ENCODE data around the gene SLC35B2. TPM values are rescaled to one million over a fixed set of nuclear protein-coding genes. Genes with fewer than 3 reads are reported as not detected.

The SLC35B2 gene
- polyA plus RNA-seq, 1 donor = 46.7 TPM

GRCh38 chr6:44289726-44290260 is 32.5 kb upstream of the SLC35B2 start:
- no peak for DNase-seq

- no peak for DNase-seq
Measured at GRCh38 chr6:44286747-44287146, 29.4 kb upstream of the SLC35B2 start.

- no peak for DNase-seq
Measured at GRCh38 chr6:44286285-44286565, 28.9 kb upstream of the SLC35B2 start.

- DNase-seq = no peak
Measured at GRCh38 chr6:44285552-44286284, 28.4 kb upstream of the SLC35B2 start.

DNA sequence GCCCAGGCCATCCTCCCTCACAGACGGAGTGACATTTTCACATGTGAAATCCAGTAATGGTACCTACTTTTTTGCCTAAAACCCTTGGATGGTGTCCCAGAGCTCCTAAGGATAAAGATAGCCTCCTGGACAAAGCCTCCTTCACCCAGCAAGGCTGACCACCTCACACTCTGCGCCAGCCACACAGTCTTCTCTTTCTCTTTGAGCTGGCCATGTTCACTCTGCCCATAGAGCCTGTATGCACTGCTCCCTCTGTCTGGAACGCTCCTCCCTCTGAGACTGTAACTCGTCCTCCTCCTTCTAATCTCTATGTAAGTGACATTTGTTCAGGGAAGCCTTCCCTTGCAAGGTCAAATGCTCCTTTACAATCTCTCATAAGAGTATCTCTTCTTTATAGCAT is 27.5 kb upstream of the SLC35B2 start:
- DNase-seq = no peak

- no peak for DNase-seq
Measured at GRCh38 chr6:44284121-44284520, 26.8 kb upstream of the SLC35B2 start.

DNA sequence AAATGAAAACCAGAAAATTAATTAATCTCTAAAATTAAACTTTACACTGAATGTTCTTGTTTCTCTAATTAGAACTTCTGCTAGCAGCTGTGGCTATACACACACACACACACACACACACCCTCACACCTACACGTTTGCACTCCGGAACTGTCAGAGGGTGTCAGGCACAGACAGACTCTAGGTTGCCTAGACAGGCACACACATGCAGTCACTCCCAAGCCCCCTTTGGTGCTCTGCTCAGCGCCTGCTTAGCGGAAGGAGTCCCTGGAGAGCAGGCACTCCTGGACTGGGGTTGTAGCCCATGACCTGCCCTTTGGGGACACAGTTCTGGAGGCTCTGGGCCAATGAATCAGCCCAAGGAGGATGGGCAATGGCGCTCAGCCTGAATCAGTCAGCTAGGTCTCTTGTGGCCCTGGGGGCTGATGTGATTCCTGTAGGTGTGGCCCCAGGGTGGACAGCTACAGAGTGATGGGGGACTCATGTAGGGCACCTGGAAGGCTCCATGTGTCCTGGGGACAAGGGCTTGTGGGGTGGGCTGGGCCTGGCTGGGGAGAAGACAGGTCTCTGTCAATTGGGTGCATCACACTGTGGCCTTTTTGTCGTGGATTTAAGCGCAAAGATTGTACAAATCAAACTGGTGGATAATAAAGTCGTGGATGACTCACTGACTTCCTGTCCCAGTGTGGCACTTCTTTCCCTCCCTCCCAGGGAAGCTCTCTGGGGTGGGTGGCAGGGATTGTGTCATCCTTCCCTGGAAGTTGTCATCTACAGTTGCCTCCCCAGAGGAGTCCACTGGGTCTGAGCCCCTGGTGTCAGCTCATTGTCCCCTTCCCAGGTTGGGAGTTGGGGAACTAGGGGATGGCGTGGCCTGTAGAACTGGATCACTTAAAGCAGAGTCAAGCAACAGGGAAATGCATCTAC is 21.7 kb upstream of the SLC35B2 start:
- no peak for DNase-seq

GRCh38 chr6:44278315-44278714 is 21.0 kb upstream of the SLC35B2 start:
- DNase-seq = no peak

DNA sequence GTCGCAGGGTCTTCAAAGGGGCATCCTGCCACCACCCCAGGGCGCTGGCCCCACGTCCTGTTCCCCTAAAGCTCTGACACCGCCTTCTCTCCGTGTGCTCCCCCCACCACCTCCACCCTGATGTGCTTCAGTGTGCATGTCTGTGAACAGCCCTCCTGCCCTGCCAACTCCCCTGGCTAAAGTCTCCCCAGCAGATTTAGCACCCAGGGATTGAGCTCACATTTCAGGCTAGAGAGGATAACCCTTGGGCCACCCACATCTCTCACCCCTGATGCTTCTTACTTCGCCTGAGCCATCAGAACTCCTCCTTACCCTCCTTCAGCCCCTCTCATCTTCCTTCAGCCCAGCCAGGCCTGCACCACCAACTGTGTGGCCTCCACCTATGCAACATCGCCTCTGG is 20.4 kb upstream of the SLC35B2 start:
- DNase-seq = no peak

- DNase-seq = no peak
Measured at GRCh38 chr6:44276667-44277640, 19.6 kb upstream of the SLC35B2 start.

DNA sequence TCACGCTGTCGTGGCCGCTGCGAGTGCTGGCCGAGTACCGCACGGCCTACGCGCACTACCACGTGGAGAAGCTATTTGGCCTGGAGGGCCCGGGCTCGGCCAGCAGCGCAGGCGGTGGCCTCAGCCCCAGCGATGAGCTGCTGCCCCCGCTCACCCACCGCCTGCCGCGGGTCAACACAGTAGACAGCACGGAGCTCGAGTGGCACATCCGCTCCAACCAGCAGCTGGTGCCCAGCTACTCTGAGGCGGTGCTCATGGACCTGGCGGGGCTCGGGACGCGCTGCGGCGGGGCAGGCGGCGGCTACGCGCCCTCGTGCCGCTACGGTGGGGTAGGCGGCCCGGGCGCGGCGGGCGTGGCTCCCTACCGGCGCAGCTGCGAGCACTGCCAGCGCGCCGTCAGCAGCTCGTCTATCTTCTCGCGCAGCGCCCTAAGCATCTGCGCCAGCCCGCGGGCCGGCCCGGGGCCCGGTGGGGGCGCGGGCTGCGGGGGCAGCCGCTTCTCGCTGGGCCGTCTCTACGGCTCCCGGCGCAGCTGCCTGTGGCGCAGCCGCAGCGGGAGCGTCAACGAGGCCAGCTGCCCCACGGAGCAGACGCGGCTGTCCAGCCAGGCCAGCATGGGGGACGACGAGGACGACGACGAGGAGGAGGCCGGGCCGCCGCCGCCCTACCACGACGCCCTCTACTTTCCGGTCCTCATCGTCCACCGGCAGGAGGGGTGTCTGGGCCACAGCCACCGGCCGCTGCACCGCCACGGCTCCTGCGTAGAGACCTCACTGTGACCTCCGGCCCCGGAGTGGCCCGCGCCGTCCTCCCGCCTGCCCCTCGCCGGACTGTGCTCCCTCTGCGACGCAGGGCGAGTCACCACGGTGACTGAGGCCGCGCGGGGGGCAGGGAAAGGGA is 18.7 kb upstream of the SLC35B2 start:
- no peak for DNase-seq

DNA sequence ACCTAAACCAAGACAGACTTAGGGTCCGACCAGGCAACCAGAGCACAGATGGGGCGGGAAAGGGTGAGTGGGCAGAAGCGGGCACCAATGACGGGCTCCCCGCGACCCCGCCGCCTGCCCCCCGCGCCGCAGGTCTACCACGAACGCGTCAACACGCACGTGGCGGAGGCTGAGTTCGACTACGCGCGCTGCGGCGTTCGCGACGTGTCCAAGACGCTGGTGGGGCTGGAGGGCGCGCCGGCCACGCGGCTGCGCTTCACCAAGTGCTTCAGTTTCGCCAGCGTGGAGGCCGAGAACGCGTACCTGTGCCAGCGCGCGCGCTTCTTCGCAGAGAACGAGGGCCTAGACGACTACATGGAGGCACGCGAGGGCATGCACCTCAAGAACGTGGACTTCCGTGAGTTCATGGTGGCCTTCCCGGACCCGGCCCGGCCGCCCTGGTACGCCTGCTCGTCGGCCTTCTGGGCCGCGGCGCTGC is 18.0 kb upstream of the SLC35B2 start:
- no peak for DNase-seq

- DNase-seq = no peak
Measured at GRCh38 chr6:44273617-44274016, 16.3 kb upstream of the SLC35B2 start.

DNA sequence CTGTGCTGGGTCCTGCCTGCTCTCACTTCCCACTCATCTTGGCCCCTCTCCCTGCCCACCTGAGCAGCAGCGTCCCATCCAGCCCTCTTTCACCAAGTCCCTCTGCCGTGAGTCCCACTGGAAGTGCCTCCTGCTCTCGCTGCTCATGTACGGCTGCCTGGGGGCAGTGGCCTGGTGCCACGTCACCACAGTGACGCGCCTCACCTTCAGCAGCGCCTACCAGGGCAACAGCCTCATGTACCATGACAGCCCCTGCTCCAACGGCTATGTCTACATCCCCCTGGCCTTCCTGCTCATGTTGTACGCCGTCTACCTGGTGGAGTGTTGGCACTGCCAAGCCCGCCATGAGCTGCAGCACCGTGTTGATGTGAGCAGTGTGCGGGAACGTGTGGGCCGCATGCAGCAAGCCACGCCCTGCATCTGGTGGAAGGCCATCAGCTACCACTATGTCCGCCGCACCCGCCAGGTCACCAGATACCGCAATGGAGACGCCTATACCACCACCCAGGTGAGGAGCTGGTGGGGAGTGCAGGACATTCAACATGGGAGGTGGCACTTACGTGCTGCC is 15.8 kb upstream of the SLC35B2 start:
- no peak for DNase-seq

GRCh38 chr6:44272529-44272928 is 15.2 kb upstream of the SLC35B2 start:
- DNase-seq = no peak

- DNase-seq = no peak
Measured at GRCh38 chr6:44271914-44272313, 14.6 kb upstream of the SLC35B2 start.

- DNase-seq = no peak
Measured at GRCh38 chr6:44271406-44271723, 14.0 kb upstream of the SLC35B2 start.

GRCh38 chr6:44270526-44271405 is 13.4 kb upstream of the SLC35B2 start:
- no peak for DNase-seq

GRCh38 chr6:44269921-44270525 is 12.7 kb upstream of the SLC35B2 start, which contains the start of gene TMEM151B:
TSS of gene TMEM151B (plus strand) at chr6:44270450. CDS start at chr6:44270743, 293 bp downstream.
- no peak for DNase-seq

All from left kidney (tissue), 2 donors.